Measurements from ENCODE around the gene UBN2.

DNA sequence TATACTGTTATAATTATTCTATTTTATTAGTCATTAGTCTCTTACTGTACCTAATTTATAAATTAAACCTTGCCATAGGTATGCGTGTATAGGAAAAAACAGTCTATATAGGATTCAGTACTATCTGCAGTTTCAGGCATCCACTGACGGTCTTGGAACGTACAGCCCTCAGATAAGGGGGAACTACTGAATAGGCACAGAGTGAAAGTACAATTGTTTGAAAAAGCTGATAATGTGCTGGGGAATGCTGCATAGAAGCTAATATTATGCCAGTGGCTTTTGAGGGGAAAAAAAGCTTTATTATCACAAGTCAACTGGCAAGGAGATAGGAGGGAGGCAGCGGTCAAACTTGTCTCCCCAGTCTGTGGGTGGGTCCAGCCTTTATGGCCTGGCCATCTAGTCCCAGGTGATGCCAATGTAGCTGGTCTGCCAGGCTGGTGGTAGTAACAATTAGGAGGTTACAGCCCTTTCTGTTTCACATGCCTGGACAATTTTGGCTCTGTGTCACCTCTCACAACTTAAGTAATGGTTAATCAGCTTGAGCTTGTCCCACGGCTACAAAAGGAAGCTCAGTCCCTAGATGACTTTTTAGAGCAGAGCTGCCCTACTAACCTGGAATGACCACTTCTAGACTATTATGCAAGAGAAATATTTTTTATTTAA is 101.8 kb downstream of the UBN2 start:
- TF ChIP-seq, protein P1, sequence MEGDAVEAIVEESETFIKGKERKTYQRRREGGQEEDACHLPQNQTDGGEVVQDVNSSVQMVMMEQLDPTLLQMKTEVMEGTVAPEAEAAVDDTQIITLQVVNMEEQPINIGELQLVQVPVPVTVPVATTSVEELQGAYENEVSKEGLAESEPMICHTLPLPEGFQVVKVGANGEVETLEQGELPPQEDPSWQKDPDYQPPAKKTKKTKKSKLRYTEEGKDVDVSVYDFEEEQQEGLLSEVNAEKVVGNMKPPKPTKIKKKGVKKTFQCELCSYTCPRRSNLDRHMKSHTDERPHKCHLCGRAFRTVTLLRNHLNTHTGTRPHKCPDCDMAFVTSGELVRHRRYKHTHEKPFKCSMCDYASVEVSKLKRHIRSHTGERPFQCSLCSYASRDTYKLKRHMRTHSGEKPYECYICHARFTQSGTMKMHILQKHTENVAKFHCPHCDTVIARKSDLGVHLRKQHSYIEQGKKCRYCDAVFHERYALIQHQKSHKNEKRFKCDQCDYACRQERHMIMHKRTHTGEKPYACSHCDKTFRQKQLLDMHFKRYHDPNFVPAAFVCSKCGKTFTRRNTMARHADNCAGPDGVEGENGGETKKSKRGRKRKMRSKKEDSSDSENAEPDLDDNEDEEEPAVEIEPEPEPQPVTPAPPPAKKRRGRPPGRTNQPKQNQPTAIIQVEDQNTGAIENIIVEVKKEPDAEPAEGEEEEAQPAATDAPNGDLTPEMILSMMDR (IDR thresholded peaks at IDR 0.05): no peak
- TF ChIP-seq POLR2AphosphoS5 (IDR thresholded peaks at IDR 0.05; ENCODE audit: insufficient read depth in 1 of 2, low read depth in 1 of 2) (no peak), POLR2A (IDR thresholded peaks at IDR 0.05) (no peak)

All from vagina (tissue), 2 donors.